SK-N-SH treated with all-trans-retinoic acid at 6 μM for 48 hours (cell line): ENCODE data around the gene PROM2.

Source experiments
- ATAC-seq: fragments of 200-7000 bp; cut with Tn5 transposase; 3 replicates; pipeline ENCODE4 v1.9.1; 2020; ENCODE audit warnings: mild to moderate bottlenecking, moderate library complexity
- ARNTL ChIP-seq: fragments of 450-650 bp; formaldehyde crosslinking; IDR thresholded peaks from 2 replicates; pipeline ENCODE4 v1.5.0; 2020; ENCODE audit warnings: low read depth, mild to moderate bottlenecking, moderate library complexity, borderline replicate concordance
- BACH2 ChIP-seq: fragments of 250-450 bp; sonication (Bioruptor Pico); IDR thresholded peaks from 2 replicates; pipeline ENCODE4 v1.9.0; 2021; ENCODE audit warnings: mild to moderate bottlenecking, borderline replicate concordance
- CREB5 ChIP-seq: fragments of 250-450 bp; sonication (Bioruptor Pico); IDR thresholded peaks from 2 replicates; pipeline ENCODE4 v1.5.1; 2020; ENCODE audit warnings: low read depth, mild to moderate bottlenecking, moderate library complexity
- CSDC2 ChIP-seq: fragments of 250-450 bp; sonication (Bioruptor Pico); IDR thresholded peaks from 2 replicates; pipeline ENCODE4 v1.5.0; 2020; ENCODE audit warnings: mild to moderate bottlenecking, moderate library complexity
- ESRRG ChIP-seq: fragments of 250-450 bp; sonication (Bioruptor Pico); IDR thresholded peaks from 2 replicates; pipeline ENCODE4 v1.6.1; 2021; ENCODE audit warnings: mild to moderate bottlenecking
- GLIS3 ChIP-seq: fragments of 250-450 bp; sonication (Bioruptor Pico); IDR thresholded peaks from 2 replicates; pipeline ENCODE4 v1.5.0; 2020; ENCODE audit warnings: mild to moderate bottlenecking, moderate library complexity
- ISL1 ChIP-seq: fragments of 250-450 bp; sonication (Bioruptor Pico); IDR thresholded peaks from 2 replicates; pipeline ENCODE4 v2.1.2; 2022; ENCODE audit warnings: mild to moderate bottlenecking, moderate library complexity
- POU6F1 ChIP-seq: fragments of 250-450 bp; sonication (Bioruptor Pico); IDR thresholded peaks from 2 replicates; pipeline ENCODE4 v1.8.0; 2021; ENCODE audit warnings: low read depth, mild to moderate bottlenecking, moderate library complexity, borderline replicate concordance
- PPARA ChIP-seq: fragments of 250-450 bp; sonication (Bioruptor Pico); IDR thresholded peaks from 2 replicates; pipeline ENCODE4 v1.5.0; 2020; ENCODE audit warnings: mild to moderate bottlenecking, borderline replicate concordance
- RARB ChIP-seq: fragments of 250-450 bp; sonication (Bioruptor Pico); IDR thresholded peaks from 2 replicates; pipeline ENCODE4 v1.8.0; 2021; ENCODE audit warnings: mild to moderate bottlenecking, moderate library complexity
- SNAI2 ChIP-seq: fragments of 250-450 bp; sonication (Bioruptor Pico); IDR thresholded peaks from 2 replicates; pipeline ENCODE4 v1.5.0; 2020; ENCODE audit warnings: mild to moderate bottlenecking, moderate library complexity
- TCF4 ChIP-seq: fragments of 250-450 bp; sonication (Bioruptor Pico); IDR thresholded peaks from 2 replicates; pipeline ENCODE4 v1.8.0; 2021; ENCODE audit warnings: mild to moderate bottlenecking, moderate library complexity, borderline replicate concordance
- TOX ChIP-seq: fragments of 250-450 bp; sonication (Bioruptor Pico); IDR thresholded peaks from 2 replicates; pipeline ENCODE4 v1.8.0; 2021; ENCODE audit warnings: mild to moderate bottlenecking, moderate library complexity, borderline replicate concordance
- ZC3H10 ChIP-seq: fragments of 250-450 bp; sonication (Bioruptor Pico); IDR thresholded peaks from 2 replicates; pipeline ENCODE4 v1.5.1; 2021; ENCODE audit warnings: mild to moderate bottlenecking, moderate library complexity
- ZFP3 ChIP-seq: fragments of 250-450 bp; sonication (Bioruptor Pico); IDR thresholded peaks from 2 replicates; pipeline ENCODE4 v1.5.0; 2020; ENCODE audit warnings: mild to moderate bottlenecking, moderate library complexity
- ZNF565 ChIP-seq: fragments of 450-650 bp; formaldehyde crosslinking; conservative IDR thresholded peaks from 2 replicates; pipeline ENCODE4 v1.5.0; 2020; ENCODE audit warnings: low read depth, mild to moderate bottlenecking, moderate library complexity
- ZNF70 ChIP-seq: fragments of 450-650 bp; formaldehyde crosslinking; IDR thresholded peaks from 2 replicates; pipeline ENCODE4 v1.5.0; 2020; ENCODE audit warnings: mild to moderate bottlenecking, moderate library complexity
- ZNF8 ChIP-seq: fragments of 450-650 bp; formaldehyde crosslinking; IDR thresholded peaks from 2 replicates; pipeline ENCODE4 v1.5.0; 2020; ENCODE audit warnings: mild to moderate bottlenecking, moderate library complexity
- TF ChIP-seq, protein P1 (sequence below): fragments of 250-450 bp; sonication (Bioruptor Pico); IDR thresholded peaks from 2 replicates; pipeline ENCODE4 v1.5.1; 2021; ENCODE audit warnings: mild to moderate bottlenecking, moderate library complexity
- TF ChIP-seq, protein P2 (sequence below): fragments of 250-450 bp; sonication (Bioruptor Pico); IDR thresholded peaks from 2 replicates; pipeline ENCODE4 v1.8.0; 2020; ENCODE audit warnings: mild to moderate bottlenecking, moderate library complexity, borderline replicate concordance

PROM2 gene

DNA sequence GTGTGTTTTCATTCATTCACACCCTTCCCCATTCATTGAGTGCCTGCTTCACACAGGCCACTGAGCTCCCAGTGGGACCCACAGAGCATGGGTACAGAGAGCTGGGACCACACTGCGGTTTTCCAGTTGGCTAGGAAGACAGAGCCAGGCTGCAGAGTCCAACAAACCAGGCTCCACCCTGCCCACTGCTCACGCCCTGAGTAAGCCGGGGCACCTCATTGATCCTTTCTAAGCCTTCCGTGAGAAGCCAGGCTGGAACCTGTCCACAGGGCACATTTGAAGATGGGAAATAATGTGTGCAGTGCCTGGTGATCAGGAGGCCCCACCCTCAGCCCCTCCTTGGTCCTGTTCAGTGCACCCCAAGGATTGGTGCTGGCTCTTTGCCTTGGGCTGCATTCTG is 36.4 kb downstream of the PROM2 start:
- TF ChIP-seq ZNF8 (CRISPR knock-in tag) (no peak), PPARA (CRISPR knock-in tag) (no peak), RARB (CRISPR knock-in tag) (no peak), ZFP3 (no peak), BACH2 (no peak), POU6F1 (CRISPR knock-in tag) (no peak), GLIS3 (CRISPR knock-in tag) (no peak), SNAI2 (CRISPR knock-in tag) (no peak), ZNF565 (CRISPR knock-in tag) (no peak), CREB5 (no peak), ESRRG (CRISPR knock-in tag) (no peak), TCF4 (CRISPR knock-in tag) (no peak), ZC3H10 (CRISPR knock-in tag) (no peak)
- TF ChIP-seq, protein P1, sequence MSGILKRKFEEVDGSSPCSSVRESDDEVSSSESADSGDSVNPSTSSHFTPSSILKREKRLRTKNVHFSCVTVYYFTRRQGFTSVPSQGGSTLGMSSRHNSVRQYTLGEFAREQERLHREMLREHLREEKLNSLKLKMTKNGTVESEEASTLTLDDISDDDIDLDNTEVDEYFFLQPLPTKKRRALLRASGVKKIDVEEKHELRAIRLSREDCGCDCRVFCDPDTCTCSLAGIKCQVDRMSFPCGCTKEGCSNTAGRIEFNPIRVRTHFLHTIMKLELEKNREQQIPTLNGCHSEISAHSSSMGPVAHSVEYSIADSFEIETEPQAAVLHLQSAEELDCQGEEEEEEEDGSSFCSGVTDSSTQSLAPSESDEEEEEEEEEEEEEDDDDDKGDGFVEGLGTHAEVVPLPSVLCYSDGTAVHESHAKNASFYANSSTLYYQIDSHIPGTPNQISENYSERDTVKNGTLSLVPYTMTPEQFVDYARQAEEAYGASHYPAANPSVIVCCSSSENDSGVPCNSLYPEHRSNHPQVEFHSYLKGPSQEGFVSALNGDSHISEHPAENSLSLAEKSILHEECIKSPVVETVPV, result no peak
- TF ChIP-seq, protein P2, sequence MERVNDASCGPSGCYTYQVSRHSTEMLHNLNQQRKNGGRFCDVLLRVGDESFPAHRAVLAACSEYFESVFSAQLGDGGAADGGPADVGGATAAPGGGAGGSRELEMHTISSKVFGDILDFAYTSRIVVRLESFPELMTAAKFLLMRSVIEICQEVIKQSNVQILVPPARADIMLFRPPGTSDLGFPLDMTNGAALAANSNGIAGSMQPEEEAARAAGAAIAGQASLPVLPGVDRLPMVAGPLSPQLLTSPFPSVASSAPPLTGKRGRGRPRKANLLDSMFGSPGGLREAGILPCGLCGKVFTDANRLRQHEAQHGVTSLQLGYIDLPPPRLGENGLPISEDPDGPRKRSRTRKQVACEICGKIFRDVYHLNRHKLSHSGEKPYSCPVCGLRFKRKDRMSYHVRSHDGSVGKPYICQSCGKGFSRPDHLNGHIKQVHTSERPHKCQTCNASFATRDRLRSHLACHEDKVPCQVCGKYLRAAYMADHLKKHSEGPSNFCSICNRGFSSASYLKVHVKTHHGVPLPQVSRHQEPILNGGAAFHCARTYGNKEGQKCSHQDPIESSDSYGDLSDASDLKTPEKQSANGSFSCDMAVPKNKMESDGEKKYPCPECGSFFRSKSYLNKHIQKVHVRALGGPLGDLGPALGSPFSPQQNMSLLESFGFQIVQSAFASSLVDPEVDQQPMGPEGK (CRISPR knock-in tag), result no peak
- ATAC-seq, result no peak

DNA sequence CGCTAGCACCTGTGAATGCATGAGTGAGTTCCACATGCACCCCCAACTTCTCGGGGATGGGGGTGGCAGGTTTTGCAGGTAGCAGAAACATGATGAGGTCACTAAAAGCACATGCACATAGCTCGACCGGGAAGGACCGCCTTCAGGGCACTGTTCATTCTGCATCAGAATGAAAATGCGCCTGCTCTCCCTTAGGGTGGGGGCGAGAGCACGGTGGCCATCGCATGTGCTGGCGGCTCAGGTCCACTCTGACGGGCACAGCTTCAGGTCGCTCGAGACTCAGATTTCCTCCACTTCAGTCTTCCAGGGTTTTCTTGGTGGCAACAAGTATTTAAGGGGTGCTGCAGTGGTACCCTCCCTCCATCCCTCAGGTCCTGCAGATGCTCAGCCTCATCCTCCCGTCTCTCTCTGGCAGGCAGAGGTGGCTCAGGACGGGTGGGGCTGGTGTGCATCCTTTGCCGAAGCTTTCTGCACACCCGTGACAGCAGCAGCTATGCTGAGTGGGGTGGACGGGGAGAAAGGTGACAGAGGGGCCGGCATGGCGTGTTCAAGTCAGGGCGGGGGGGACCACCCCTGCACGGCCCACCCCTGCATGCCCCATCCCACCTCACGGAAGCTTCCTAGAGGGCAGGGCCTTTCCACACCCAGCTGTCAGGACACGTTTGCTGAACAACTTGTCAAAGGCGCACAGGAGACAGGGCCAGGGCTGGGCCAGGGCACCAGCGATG is 37.7 kb downstream of the PROM2 start:
- no peak for ATAC-seq
- TF ChIP-seq ZNF8 (CRISPR knock-in tag) (no peak), ZFP3 (no peak), ISL1 (CRISPR knock-in tag) (no peak), ZNF565 (CRISPR knock-in tag) (no peak), TOX (CRISPR knock-in tag) (no peak), TCF4 (CRISPR knock-in tag) (no peak)
- TF ChIP-seq, protein P1, result no peak
- TF ChIP-seq, all 23 proteins: peak for 0

DNA sequence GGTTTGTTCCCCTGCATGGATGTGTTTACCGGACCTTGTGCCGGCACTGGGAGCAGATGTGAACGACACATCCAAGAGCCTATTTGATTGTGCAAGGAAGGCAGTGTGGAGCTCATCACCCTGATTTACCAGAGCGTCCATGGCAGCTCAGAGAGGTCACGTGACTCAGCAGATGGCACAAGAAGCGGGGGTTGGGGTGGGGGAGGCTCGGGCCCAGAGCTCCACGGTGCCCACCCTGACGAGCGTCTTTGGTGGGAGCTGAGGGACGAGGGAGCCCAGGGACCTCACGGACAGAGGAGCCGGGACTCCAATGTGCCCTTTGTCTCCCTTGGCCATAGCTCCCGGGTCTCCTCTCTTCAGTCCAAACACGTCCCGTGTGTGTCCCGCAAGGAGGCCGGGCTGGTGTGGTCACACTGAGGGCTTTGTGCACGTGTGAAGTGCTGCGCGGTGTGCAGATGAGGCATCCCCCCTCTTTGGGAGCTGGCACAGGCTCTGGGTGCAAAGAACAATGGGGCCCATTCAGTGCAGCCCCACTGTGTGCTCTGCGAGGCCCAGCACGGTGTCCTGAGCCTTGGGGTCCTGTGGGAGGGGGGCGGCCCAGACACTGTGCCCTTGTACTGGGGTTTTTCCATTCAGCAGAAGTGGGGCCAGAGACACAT is 38.4 kb downstream of the PROM2 start:
- no peak for ATAC-seq
- TF ChIP-seq SNAI2 (CRISPR knock-in tag), result no peak
- no peak for TF ChIP-seq ZNF70
- TF ChIP-seq POU6F1 (CRISPR knock-in tag), result no peak
- TF ChIP-seq CSDC2 (CRISPR knock-in tag), result no peak
- no peak for TF ChIP-seq CREB5
- TF ChIP-seq ARNTL (CRISPR knock-in tag), result no peak
- TF ChIP-seq ESRRG (CRISPR knock-in tag), result no peak
